Femur (tissue), 1 donor: ENCODE results near the gene NME3.

Experiments used
- DNase-seq: peaks from one replicate; pipeline ENCODE4 v3.0.0-alpha.2; 2017

NME3 gene

DNA sequence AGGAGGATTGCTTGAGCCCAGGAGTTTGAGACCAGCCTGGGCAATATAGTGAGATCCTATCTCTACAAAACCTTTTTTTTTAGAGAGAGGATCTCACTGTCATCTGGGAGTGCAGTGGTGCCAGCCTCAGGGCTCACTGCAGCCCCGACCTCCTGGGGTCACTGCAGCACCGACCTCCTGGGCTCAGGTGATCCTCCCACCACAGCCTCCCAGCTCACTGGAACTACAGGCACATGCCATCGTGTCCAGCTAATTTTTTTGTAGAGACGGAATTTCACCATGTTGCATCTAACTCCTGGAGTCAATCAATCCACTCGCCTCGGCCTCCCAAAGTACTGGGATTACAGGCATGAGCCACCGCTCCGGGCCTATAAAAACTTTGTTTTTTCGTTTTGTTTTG is 50.0 kb downstream of the NME3 start:
- no peak for DNase-seq
